ENCODE results near the gene UXS1. TPM values are rescaled to one million over a fixed set of nuclear protein-coding genes. Genes with fewer than 3 reads are reported as not detected.

UXS1 gene
- total and polyA plus RNA-seq, 2 of the 8 experiments (the other 6 are each of a cell fraction or from before 2014, with no cell fraction given) = 44.5 to 63.4 TPM

GRCh38 chr2:106122157-106122556 lies 71.9 kb downstream of the UXS1 start:
- no peak overlapping the region for H2BK12ac ChIP-seq (ENCODE audit: low read depth, low read length)
- H3K79me2 ChIP-seq (ENCODE audit: control insufficient read depth in 1 of 2, insufficient read depth in 2 of 2, low read length in 2 of 2) = peaks cover 0 to 2% of the 10 kb centered on the region in 2 experiments; a peak in 1 of 4 replicates
- H4K8ac ChIP-seq (ENCODE audit: extremely low read depth, insufficient read depth, low read length) = no peak overlapping the region
- no peak overlapping the region for H3K27ac ChIP-seq (ENCODE audit: low read depth, low read length)
- no peaks in the 10 kb centered on the region for H3K23me2 ChIP-seq (ENCODE audit: low read depth, low read length)
- no peak overlapping the region for H2AK5ac ChIP-seq (ENCODE audit: low read depth, low read length)
- no peak overlapping the region for H4K91ac ChIP-seq (replicated peaks; ENCODE audit: insufficient read length, low read length)
- no peak overlapping the region for H2AFZ ChIP-seq (ENCODE audit: low read length)
- H2BK15ac ChIP-seq (ENCODE audit: low read length) = no peak overlapping the region
- H3K27me3 ChIP-seq (replicated peaks in 1 of 4; ENCODE audit: control insufficient read depth in 3 of 4, extremely low read depth in 1 of 4, insufficient read depth in 3 of 4, low read length in 3 of 4) = no peaks in the 10 kb centered on the region
- no peak for DNase-seq (ENCODE audit: low read depth in 1 of 2, low spot score in 2 of 2)
- H3K56ac ChIP-seq (replicated peaks; ENCODE audit: insufficient read length, low read depth, low read length) = no peak overlapping the region
- peaks cover 3 to 13% (median 9%) of the 10 kb centered on the region in 4 experiments for H3K4me1 ChIP-seq (replicated peaks in 1 of 4; ENCODE audit: control insufficient read depth in 3 of 4, insufficient read depth in 4 of 4, low read length in 3 of 4)
- no peak overlapping the region for H3K23ac ChIP-seq (ENCODE audit: insufficient read length)
- ChIA-PET CTCF (ENCODE audit: partially characterized antibody) (no interaction called here), POLR2A (ENCODE audit: partially characterized antibody) (no interaction called here)
- H3K18ac ChIP-seq (ENCODE audit: extremely low read depth, low read length) = no peak overlapping the region
- H2BK120ac ChIP-seq (replicated peaks; ENCODE audit: low read depth, low read length) = no peak overlapping the region
- no peak overlapping the region for H2BK20ac ChIP-seq (ENCODE audit: low read length)
- H4K5ac ChIP-seq (ENCODE audit: insufficient read length, low read depth, low read length) = no peak overlapping the region
- peaks cover 2 to 9% of the 10 kb centered on the region in 2 experiments for H4K20me1 ChIP-seq (replicated peaks in 1 of 2; ENCODE audit: control insufficient read depth in 1 of 2, insufficient read depth in 2 of 2, low read length in 2 of 2)
- no peak overlapping the region for H3K14ac ChIP-seq (ENCODE audit: insufficient read length)
- TF ChIP-seq RFX5 (IDR thresholded peaks at IDR 0.05; ENCODE audit: borderline replicate concordance, low read depth, low read length) (no peak), EZH2 (IDR thresholded peaks at IDR 0.05; ENCODE audit: low read depth, low read length, severe bottlenecking) (no peak), POLR2AphosphoS5 (IDR thresholded peaks at IDR 0.05; ENCODE audit: low read depth, low read length) (no peak), KDM4A (IDR thresholded peaks at IDR 0.05; ENCODE audit: low read depth, low read length, severe bottlenecking) (no peak), NRF1 (IDR thresholded peaks at IDR 0.05; ENCODE audit: low read depth, low read length) (no peak)
- no peak overlapping the region for H3K4ac ChIP-seq (replicated peaks; ENCODE audit: insufficient read length, low read depth, low read length)
- no peak overlapping the region for H2BK5ac ChIP-seq (ENCODE audit: low read depth, low read length)
- H3K36me3 ChIP-seq (ENCODE audit: control insufficient read depth in 2 of 4, insufficient read depth in 4 of 4, low read length in 3 of 4) = peaks cover 0 to 18% (median 13%) of the 10 kb centered on the region in 4 experiments; a peak in 5 of 8 replicates
- no peak for FAIRE-seq
- H3K9ac ChIP-seq (replicated peaks in 1 of 4; ENCODE audit: extremely low read depth in 1 of 4, low read depth in 3 of 4, low read length in 3 of 4) = no peak overlapping the region
- H3K4me3 ChIP-seq (ENCODE audit: extremely low read depth in 1 of 4, insufficient read depth in 2 of 4, low read depth in 3 of 4, low read length in 4 of 4) = no peak overlapping the region
- no peaks in the 10 kb centered on the region for H3K9me3 ChIP-seq (ENCODE audit: insufficient read depth in 2 of 2, low read depth in 1 of 2, low read length in 1 of 2)
- H3K79me1 ChIP-seq (ENCODE audit: low read depth, low read length) = peaks cover 6% of the 10 kb centered on the region
- H3K4me2 ChIP-seq (ENCODE audit: insufficient read depth in 1 of 2, low read depth in 2 of 2, low read length in 2 of 2) = no peak overlapping the region
- WGBS, 2 experiments (ENCODE audit: extremely low coverage in 1 of 2, insufficient coverage in 1 of 2, insufficient read length in 1 of 2, insufficient replicate concordance in 2 of 2, low coverage in 1 of 2, low lambda C conversion rate in 2 of 2, missing lambda C conversion rate in 1 of 2) = 91% methylated on average over 3 of the region's 3 CpGs; no CpG with 5 or more reads in 1 of the 2 experiments

All from H1 (cell line).